Right ventricle myocardium superior (tissue), 1 donor: ENCODE measurements around the gene ANKRD65. TPM values are rescaled to one million over a fixed set of nuclear protein-coding genes. Genes with fewer than 3 reads are reported as not detected.
"Not testable (repeated sequence)": the region's sequence is repeated elsewhere in the genome, so short reads cannot be mapped to it uniquely, and the experiment has no call there.

Experiments
- ATAC-seq: fragments of 200-7000 bp; cut with Tn5 transposase; one replicate; pipeline ENCODE4 v1.9.1; 2020; ENCODE audit warnings: mild to moderate bottlenecking; ENCODE audit not compliant: poor library complexity
- DNase-seq: peaks from one replicate; pipeline ENCODE4 v3.0.0-alpha.2; 2020
- intact Hi-C: fragments of 100-400 bp; cut with DNase I; formaldehyde crosslinking; loops from one replicate; pipeline ENCODE4 v1.11.2; 2022
- total RNA-seq: library from RNA; stranded (reverse); fragmentation: NEBNext Ultra II Directional; extraction: Animal tissue kit (Norgen Biotek cat#: 25700); gene quantifications from one replicate; pipeline ENCODE4 v1.2.1, GENCODE V29; 2021
- donor health status: DM: no; HTN: yes; CAD: no; lungs with severe emphysema.

ANKRD65 gene
- total RNA-seq, 1 donor from 2014 or later = 1.8 TPM

GRCh38 chr1:1432951-1433803, 12.1 kb upstream of the ANKRD65 start:
- intact Hi-C loops = no loop called here
- ATAC-seq = peak; percentile 18
- peak; percentile 81 for DNase-seq

- intact Hi-C loops = no loop called here
- peak; percentile 50 for DNase-seq
- no peak for ATAC-seq
Measured at GRCh38 chr1:1432274-1432950, 11.3 kb upstream of the ANKRD65 start.

GRCh38 chr1:1431845-1432273, 10.8 kb upstream of the ANKRD65 start:
- DNase-seq = peak; percentile 86
- intact Hi-C loops = no loop called here
- ATAC-seq = peak; percentile 30

GRCh38 chr1:1430992-1431844, 10.1 kb upstream of the ANKRD65 start:
- ATAC-seq (no peak), DNase-seq (peak; percentile 47)
- intact Hi-C loops = no loop called here

- peak; percentile 89 for DNase-seq
- ATAC-seq = peak; percentile 65
- intact Hi-C loops = no loop called here
Measured at GRCh38 chr1:1430114-1430982, 9.3 kb upstream of the ANKRD65 start.

GRCh38 chr1:1429671-1430073, 8.6 kb upstream of the ANKRD65 start:
- ATAC-seq (peak; percentile 10), DNase-seq (peak; percentile 51)
- intact Hi-C loops = no loop called here

- DNase-seq, ATAC-seq, intact Hi-C loops: not testable (repeated sequence)
Measured at GRCh38 chr1:1428967-1429366, 7.9 kb upstream of the ANKRD65 start.

GRCh38 chr1:1428174-1428573, 7.1 kb upstream of the ANKRD65 start:
- peak; percentile 32 for DNase-seq
- ATAC-seq = no peak
- intact Hi-C loops = no loop called here

GRCh38 chr1:1427820-1428148, 6.7 kb upstream of the ANKRD65 start:
- intact Hi-C loops = no loop called here
- no peak for DNase-seq
- no peak for ATAC-seq

- DNase-seq = no peak
- no peak for ATAC-seq
- intact Hi-C loops = no loop called here
Measured at GRCh38 chr1:1427106-1427819, 6.2 kb upstream of the ANKRD65 start.

- intact Hi-C loops = no loop called here
- ATAC-seq = no peak
- no peak for DNase-seq
Measured at GRCh38 chr1:1426496-1427105, 5.5 kb upstream of the ANKRD65 start.

GRCh38 chr1:1425753-1426495, 4.8 kb upstream of the ANKRD65 start:
- ATAC-seq (no peak), DNase-seq (no peak)
- intact Hi-C loops = no loop called here

- intact Hi-C loops = no loop called here
- no peak for ATAC-seq
- no peak for DNase-seq
Measured at GRCh38 chr1:1425426-1425752, 4.3 kb upstream of the ANKRD65 start.

- intact Hi-C loops = no loop called here
- DNase-seq (no peak), ATAC-seq (no peak)
Measured at GRCh38 chr1:1424707-1425106, 3.6 kb upstream of the ANKRD65 start.

- intact Hi-C loops = no loop called here
- DNase-seq = no peak
- ATAC-seq = no peak
Measured at GRCh38 chr1:1423245-1423597, 2.1 kb upstream of the ANKRD65 start.

GRCh38 chr1:1422465-1423244, 1.6 kb upstream of the ANKRD65 start:
- DNase-seq (peak; percentile 37), ATAC-seq (no peak)
- intact Hi-C loops = no loop called here
